ENCODE measurements around the gene PFKFB4.

DNA sequence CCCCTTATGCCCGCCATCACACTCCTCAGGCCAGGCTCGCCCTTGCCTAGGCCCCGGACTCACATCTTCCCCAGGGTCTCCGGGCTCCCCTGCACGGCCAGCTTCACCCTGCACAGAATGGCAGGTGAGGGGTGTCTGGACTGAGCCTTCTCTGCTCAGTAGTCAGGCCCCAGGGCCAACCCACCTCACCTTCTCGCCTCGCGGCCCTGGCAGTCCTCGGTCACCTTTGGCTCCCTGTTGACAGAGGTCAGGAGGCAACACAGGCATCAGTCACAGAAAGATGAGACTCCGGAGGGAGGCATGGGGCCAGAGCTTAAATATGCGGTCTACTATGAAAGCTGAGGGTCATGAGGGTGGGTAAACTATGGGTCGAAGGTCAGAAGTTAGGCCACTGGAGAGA, 15.3 kb upstream of the PFKFB4 start:
- TF ChIP-seq, protein P1, sequence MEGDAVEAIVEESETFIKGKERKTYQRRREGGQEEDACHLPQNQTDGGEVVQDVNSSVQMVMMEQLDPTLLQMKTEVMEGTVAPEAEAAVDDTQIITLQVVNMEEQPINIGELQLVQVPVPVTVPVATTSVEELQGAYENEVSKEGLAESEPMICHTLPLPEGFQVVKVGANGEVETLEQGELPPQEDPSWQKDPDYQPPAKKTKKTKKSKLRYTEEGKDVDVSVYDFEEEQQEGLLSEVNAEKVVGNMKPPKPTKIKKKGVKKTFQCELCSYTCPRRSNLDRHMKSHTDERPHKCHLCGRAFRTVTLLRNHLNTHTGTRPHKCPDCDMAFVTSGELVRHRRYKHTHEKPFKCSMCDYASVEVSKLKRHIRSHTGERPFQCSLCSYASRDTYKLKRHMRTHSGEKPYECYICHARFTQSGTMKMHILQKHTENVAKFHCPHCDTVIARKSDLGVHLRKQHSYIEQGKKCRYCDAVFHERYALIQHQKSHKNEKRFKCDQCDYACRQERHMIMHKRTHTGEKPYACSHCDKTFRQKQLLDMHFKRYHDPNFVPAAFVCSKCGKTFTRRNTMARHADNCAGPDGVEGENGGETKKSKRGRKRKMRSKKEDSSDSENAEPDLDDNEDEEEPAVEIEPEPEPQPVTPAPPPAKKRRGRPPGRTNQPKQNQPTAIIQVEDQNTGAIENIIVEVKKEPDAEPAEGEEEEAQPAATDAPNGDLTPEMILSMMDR (IDR thresholded peaks at IDR 0.05; ENCODE audit: low read depth, low read length), result no peak
- TF ChIP-seq POLR2A (IDR thresholded peaks at IDR 0.05; ENCODE audit: extremely low read depth, insufficient read length), result no peak
- TF ChIP-seq MYC (IDR thresholded peaks at IDR 0.05; ENCODE audit: low read depth, low read length), result no peak
